ENCODE results near the gene SLC6A12.

Gene SLC6A12

GRCh38 chr12:209246-209645, 4.7 kb downstream of the SLC6A12 start:
- H3F3A ChIP-seq (ENCODE audit: insufficient read depth, low read length): no peaks in the 10 kb centered on the region
- no peak for TF ChIP-seq CTCF (IDR thresholded peaks at IDR 0.05; ENCODE audit: low read length)
- no peak for TF ChIP-seq EZH2 (IDR thresholded peaks at IDR 0.05; ENCODE audit: borderline replicate concordance, low read length)
- no peaks in the 10 kb centered on the region for H3K4me1 ChIP-seq (ENCODE audit: insufficient read depth, low read length, severe bottlenecking)
- H3K9ac ChIP-seq (ENCODE audit: low read length): no peak overlapping the region
- no peak overlapping the region for H3K4me2 ChIP-seq (ENCODE audit: low read length)
- H3K27me3 ChIP-seq (ENCODE audit: insufficient read depth, low read length): peaks cover 21% of the 10 kb centered on the region
- H4K20me1 ChIP-seq (ENCODE audit: insufficient read depth, low read length): no peaks in the 10 kb centered on the region
- H3K27ac ChIP-seq (ENCODE audit: low read depth, low read length, poor library complexity, severe bottlenecking): no peak overlapping the region
- H3K79me2 ChIP-seq (ENCODE audit: insufficient read depth, low read length): no peaks in the 10 kb centered on the region
- no peaks in the 10 kb centered on the region for H3K36me3 ChIP-seq (ENCODE audit: insufficient read depth, low read length)
- no peaks in the 10 kb centered on the region for H3K9me2 ChIP-seq (ENCODE audit: low read depth, low read length)
- H3K4me3 ChIP-seq (ENCODE audit: low read depth, low read length, poor library complexity, severe bottlenecking): no peak overlapping the region
- no peaks in the 10 kb centered on the region for H3K9me3 ChIP-seq (ENCODE audit: low read length)
- H2AFZ ChIP-seq (ENCODE audit: low read length): no peak overlapping the region

- Histone ChIP-seq H3K4me3 (ENCODE audit: low read depth, low read length, poor library complexity, severe bottlenecking) (no peak overlapping the region), H3K9me3 (ENCODE audit: low read length) (no peaks in the 10 kb centered on the region), H3K4me1 (ENCODE audit: insufficient read depth, low read length, severe bottlenecking) (no peaks in the 10 kb centered on the region), H3K27me3 (ENCODE audit: insufficient read depth, low read length) (peaks cover 21% of the 10 kb centered on the region), H4K20me1 (ENCODE audit: insufficient read depth, low read length) (no peaks in the 10 kb centered on the region), H3K36me3 (ENCODE audit: insufficient read depth, low read length) (no peaks in the 10 kb centered on the region), H3K4me2 (ENCODE audit: low read length) (no peak overlapping the region), H3K9me2 (ENCODE audit: low read depth, low read length) (no peaks in the 10 kb centered on the region), H3F3A (ENCODE audit: insufficient read depth, low read length) (no peaks in the 10 kb centered on the region), H3K79me2 (ENCODE audit: insufficient read depth, low read length) (no peaks in the 10 kb centered on the region), H3K9ac (ENCODE audit: low read length) (no peak overlapping the region), H2AFZ (ENCODE audit: low read length) (no peak overlapping the region), H3K27ac (ENCODE audit: low read depth, low read length, poor library complexity, severe bottlenecking) (no peak overlapping the region)
- TF ChIP-seq EZH2 (IDR thresholded peaks at IDR 0.05; ENCODE audit: borderline replicate concordance, low read length) (no peak), CTCF (IDR thresholded peaks at IDR 0.05; ENCODE audit: low read length) (no peak)
Observed at GRCh38 chr12:208813-209212, 5.1 kb downstream of the SLC6A12 start.

GRCh38 chr12:207804-208203, 6.2 kb downstream of the SLC6A12 start:
- Histone ChIP-seq H3K4me3 (ENCODE audit: low read depth, low read length, poor library complexity, severe bottlenecking) (no peak overlapping the region), H3K9ac (ENCODE audit: low read length) (no peak overlapping the region), H4K20me1 (ENCODE audit: insufficient read depth, low read length) (no peaks in the 10 kb centered on the region), H3K36me3 (ENCODE audit: insufficient read depth, low read length) (no peaks in the 10 kb centered on the region), H3K9me3 (ENCODE audit: low read length) (no peaks in the 10 kb centered on the region), H3K27ac (ENCODE audit: low read depth, low read length, poor library complexity, severe bottlenecking) (no peak overlapping the region), H3K27me3 (ENCODE audit: insufficient read depth, low read length) (peaks cover 14% of the 10 kb centered on the region; the same call in 1 of the 2 replicates), H2AFZ (ENCODE audit: low read length) (no peak overlapping the region), H3F3A (ENCODE audit: insufficient read depth, low read length) (no peaks in the 10 kb centered on the region), H3K9me2 (ENCODE audit: low read depth, low read length) (no peaks in the 10 kb centered on the region), H3K79me2 (ENCODE audit: insufficient read depth, low read length) (no peaks in the 10 kb centered on the region), H3K4me2 (ENCODE audit: low read length) (no peak overlapping the region), H3K4me1 (ENCODE audit: insufficient read depth, low read length, severe bottlenecking) (no peaks in the 10 kb centered on the region)
- no peak for TF ChIP-seq CTCF (IDR thresholded peaks at IDR 0.05; ENCODE audit: low read length)
- no peak for TF ChIP-seq EZH2 (IDR thresholded peaks at IDR 0.05; ENCODE audit: borderline replicate concordance, low read length)
